Neural progenitor cell (in vitro differentiated cells): ENCODE data around the gene CREG2. TPM values are rescaled to one million over a fixed set of nuclear protein-coding genes. Genes with fewer than 3 reads are reported as not detected.

Experiments used
- DNase-seq: peaks from one replicate; pipeline ENCODE4 v3.0.0-alpha.2; 2016; ENCODE audit warnings: low spot score
- H2AFZ ChIP-seq: fragments of 200-600 bp; sonication (generic); replicated peaks from 2 replicates; pipeline ENCODE4 v1.6.1; 2016; ENCODE audit warnings: antibody characterized with exemption
- H3F3A ChIP-seq: fragments of 200-600 bp; sonication (generic); 2 replicates; pipeline ENCODE4 v1.6.1; 2016; ENCODE audit warnings: antibody characterized with exemption, low read depth
- H3K27ac ChIP-seq: fragments of 200-600 bp; sonication (generic); 2 replicates; pipeline ENCODE4 v1.5.1; 2016; ENCODE audit warnings: mild to moderate bottlenecking
- H3K27me3 ChIP-seq: fragments of 200-600 bp; sonication (generic); 2 replicates; pipeline ENCODE4 v1.6.1; 2016; ENCODE audit warnings: mild to moderate bottlenecking, moderate library complexity
- H3K36me3 ChIP-seq: fragments of 200-600 bp; sonication (generic); 2 replicates; pipeline ENCODE4 v1.5.1; 2016
- H3K4me1 ChIP-seq: fragments of 200-600 bp; sonication (generic); 2 replicates; pipeline ENCODE4 v1.6.1; 2016; ENCODE audit warnings: mixed run types
- H3K4me2 ChIP-seq: fragments of 200-600 bp; sonication (generic); 2 replicates; pipeline ENCODE4 v1.6.1; 2016
- H3K4me3 ChIP-seq: fragments of 200-600 bp; sonication (generic); 2 replicates; pipeline ENCODE4 v1.5.1; 2016
- H3K79me2 ChIP-seq: fragments of 200-600 bp; sonication (generic); 2 replicates; pipeline ENCODE4 v1.6.1; 2016; ENCODE audit warnings: low read depth
- H3K9ac ChIP-seq: fragments of 200-600 bp; sonication (generic); 2 replicates; pipeline ENCODE4 v1.6.1; 2016
- H3K9me3 ChIP-seq: fragments of 200-600 bp; sonication (generic); 2 replicates; pipeline ENCODE4 v1.5.1; 2016; ENCODE audit warnings: low read depth
- H4K20me1 ChIP-seq: fragments of 200-600 bp; sonication (generic); 2 replicates; pipeline ENCODE4 v1.6.1; 2016; ENCODE audit warnings: low read depth
- H3K27ac Mint-ChIP-seq: 3 replicates; pipeline ENCODE4 v1.8.0; 2021; ENCODE audit warnings: mixed read lengths
- H3K27me3 Mint-ChIP-seq: 2 replicates; pipeline ENCODE4 v1.8.0; 2022; ENCODE audit warnings: low read depth, mild to moderate bottlenecking, inconsistent platforms, moderate library complexity, mixed read lengths; ENCODE audit not compliant: insufficient read depth
- H3K36me3 Mint-ChIP-seq: 3 replicates; pipeline ENCODE4 v1.8.0; 2021; ENCODE audit warnings: mixed read lengths
- H3K4me1 Mint-ChIP-seq: 3 replicates; pipeline ENCODE4 v1.8.0; 2021; ENCODE audit warnings: mixed read lengths
- H3K4me3 Mint-ChIP-seq: 3 replicates; pipeline ENCODE4 v1.8.0; 2021; ENCODE audit warnings: mild to moderate bottlenecking, moderate library complexity, mixed read lengths
- H3K9me3 Mint-ChIP-seq: 3 replicates; pipeline ENCODE4 v1.8.0; 2020; ENCODE audit warnings: mixed read lengths
- CTCF ChIP-seq: fragments of 200-600 bp; sonication (generic); IDR thresholded peaks from 2 replicates; pipeline ENCODE4 v1.5.1; 2017; ENCODE audit warnings: antibody characterized with exemption, mild to moderate bottlenecking
- EZH2 ChIP-seq: fragments of 200-600 bp; sonication (generic); IDR thresholded peaks from 2 replicates; pipeline ENCODE4 v1.6.1; 2017; ENCODE audit warnings: antibody characterized with exemption, mild to moderate bottlenecking, moderate library complexity
- EZH2phosphoT487 ChIP-seq: fragments of 200-600 bp; sonication (generic); IDR thresholded peaks from 2 replicates; pipeline ENCODE4 v1.6.1; 2017; ENCODE audit warnings: antibody characterized with exemption
- total RNA-seq: library from RNA; depleted of rRNA; stranded (reverse); fragments of >200 nt; gene quantifications from 2 replicates; pipeline ENCODE4 v1.2.3, GENCODE V29; 2015; ENCODE audit warnings: low replicate concordance

The CREG2 gene
- total RNA-seq, 1 donor from 2014 or later: not detected

GRCh38 chr2:101359410-101359954 lies 27.8 kb downstream of the CREG2 start:
- Histone ChIP-seq H3K27ac (no peak overlapping the region), H3K9me3 (no peaks in the 10 kb centered on the region)
- no peak overlapping the region for H3K27ac Mint-ChIP-seq

GRCh38 chr2:101357376-101357775 lies 29.9 kb downstream of the CREG2 start:
- H2AFZ ChIP-seq: no peak overlapping the region
- H3K4me1 ChIP-seq: peaks cover 8% of the 10 kb centered on the region
- Mint-ChIP-seq H3K27me3 (peaks cover 7% of the 10 kb centered on the region), H3K4me3 (no peak overlapping the region), H3K4me1 (peaks cover 7% of the 10 kb centered on the region), H3K9me3 (no peaks in the 10 kb centered on the region), H3K27ac (no peak overlapping the region), H3K36me3 (no peaks in the 10 kb centered on the region)
- H3K9me3 ChIP-seq: no peaks in the 10 kb centered on the region
- no peaks in the 10 kb centered on the region for H3F3A ChIP-seq
- no peak overlapping the region for H3K9ac ChIP-seq
- no peak overlapping the region for H3K4me3 ChIP-seq
- no peaks in the 10 kb centered on the region for H3K36me3 ChIP-seq
- no peaks in the 10 kb centered on the region for H3K79me2 ChIP-seq
- DNase-seq: no peak
- TF ChIP-seq CTCF (no peak), EZH2phosphoT487 (no peak), EZH2 (no peak)
- no peak overlapping the region for H3K4me2 ChIP-seq
- no peaks in the 10 kb centered on the region for H4K20me1 ChIP-seq
- no peak overlapping the region for H3K27ac ChIP-seq
- no peaks in the 10 kb centered on the region for H3K27me3 ChIP-seq

More at GRCh38 chr2:101359410-101359954, 27.8 kb downstream of the CREG2 start:
- Mint-ChIP-seq H3K4me1 (peaks cover 5% of the 10 kb centered on the region), H3K36me3 (no peaks in the 10 kb centered on the region), H3K9me3 (peaks cover 1% of the 10 kb centered on the region), H3K27me3 (peaks cover 5% of the 10 kb centered on the region), H3K4me3 (no peak overlapping the region)
- Histone ChIP-seq H3K36me3 (no peaks in the 10 kb centered on the region), H3K4me2 (no peak overlapping the region), H3F3A (no peaks in the 10 kb centered on the region), H2AFZ (no peak overlapping the region), H4K20me1 (no peaks in the 10 kb centered on the region), H3K27me3 (no peaks in the 10 kb centered on the region), H3K4me1 (peaks cover 10% of the 10 kb centered on the region), H3K9ac (no peak overlapping the region), H3K4me3 (no peak overlapping the region), H3K79me2 (no peaks in the 10 kb centered on the region)
- TF ChIP-seq EZH2 (no peak), EZH2phosphoT487 (no peak), CTCF (no peak)
- DNase-seq: no peak

- no peaks in the 10 kb centered on the region for H3K9me3 Mint-ChIP-seq
- H2AFZ ChIP-seq: no peak overlapping the region
- no peak overlapping the region for H3K9ac ChIP-seq
- no peak overlapping the region for H3K27ac ChIP-seq
- no peak overlapping the region for H3K27ac Mint-ChIP-seq
- peaks cover 3% of the 10 kb centered on the region for H3K4me1 Mint-ChIP-seq
- no peak for DNase-seq
- H3K27me3 ChIP-seq: no peaks in the 10 kb centered on the region
- H3K9me3 ChIP-seq: no peaks in the 10 kb centered on the region
- H3K4me2 ChIP-seq: no peak overlapping the region
- H3K4me3 Mint-ChIP-seq: no peak overlapping the region
- no peaks in the 10 kb centered on the region for H3K4me1 ChIP-seq
- peaks cover 7% of the 10 kb centered on the region for H3K27me3 Mint-ChIP-seq
- H4K20me1 ChIP-seq: no peaks in the 10 kb centered on the region
- H3K79me2 ChIP-seq: no peaks in the 10 kb centered on the region
- no peaks in the 10 kb centered on the region for H3F3A ChIP-seq
- TF ChIP-seq EZH2 (no peak), CTCF (no peak), EZH2phosphoT487 (no peak)
- no peaks in the 10 kb centered on the region for H3K36me3 ChIP-seq
- H3K36me3 Mint-ChIP-seq: no peaks in the 10 kb centered on the region
- no peak overlapping the region for H3K4me3 ChIP-seq
These were observed 30.8 kb downstream of the CREG2 start for GRCh38 chr2:101356521-101356920.
